Adrenal gland (tissue), 19 donors: ENCODE data around the gene ADAMTS4. TPM values are rescaled to one million over a fixed set of nuclear protein-coding genes. Genes with fewer than 3 reads are reported as not detected.

Experiments
- DNase-seq, 7 donors: peaks; one replicate each; pipeline ENCODE4 v3.0.0-alpha.2; 2019 to 2020
- H3K27ac ChIP-seq, 5 donors: fragments of 200-600 bp; sonication (generic) in 4 of 5; 1 replicate in 3 of 5; 2 replicates in 2 of 5; pipeline versions ENCODE4 v1.5.1 to v1.8.0; 2016 to 2020; ENCODE audit warnings: mild to moderate bottlenecking in 1 of 5
- H3K27me3 ChIP-seq: fragments of 200-600 bp; 2 replicates; pipeline ENCODE4 v1.8.0; 2021
- H3K36me3 ChIP-seq, 2 donors: fragments of 200-600 bp; replicated peaks in 1 of 2; 1 replicate in 1 of 2; 2 replicates in 1 of 2; pipeline versions ENCODE4 v1.5.1 to v1.8.0; 2018 to 2022
- H3K4me1 ChIP-seq, 2 donors: fragments of 200-600 bp; replicated peaks in 1 of 2; 1 replicate in 1 of 2; 2 replicates in 1 of 2; pipeline versions ENCODE4 v1.5.1 to v1.8.0; 2018 to 2021
- H3K4me3 ChIP-seq, 4 donors: fragments of 200-600 bp; sonication (generic) in 3 of 4; one replicate each; pipeline ENCODE4 v1.5.1; 2016 to 2018
- H3K9me3 ChIP-seq, 3 donors: fragments of 200-600 bp; sonication (generic) in 1 of 3; replicated peaks in 1 of 3; 1 replicate in 2 of 3; 2 replicates in 1 of 3; pipeline versions ENCODE4 v1.5.1 to v1.8.0; 2016 to 2021
- CTCF ChIP-seq, 6 experiments: fragments of 450-650 bp in 4 of 6; fragments of 200-600 bp in 2 of 6; sonication (generic) in 1 of 6; IDR thresholded peaks; 1 replicate in 5 of 6; 2 replicates in 1 of 6; pipeline versions ENCODE4 v1.5.1 to v1.8.0; 2016 to 2021; ENCODE audit warnings: antibody characterized with exemption in 6 of 6, mild to moderate bottlenecking in 2 of 6, moderate library complexity in 1 of 6
- POLR2A ChIP-seq, 2 donors: fragments of 450-650 bp; IDR thresholded peaks; one replicate each; pipeline ENCODE4 v1.6.1; 2017; ENCODE audit warnings: antibody characterized with exemption in 2 of 2, mild to moderate bottlenecking in 2 of 2, moderate library complexity in 1 of 2
- WGBS, 4 donors: extraction: QIAGEN DNeasy Blood & Tissue Kit in 2 of 4; methylation state at CpG; one replicate each; pipeline versions ENCODE4 v1.1.5 to v1.1.7; 2013 to 2017; 5-methylcytosine and 5-hydroxymethylcytosine counted together
- intact Hi-C, 2 donors: fragments of 100-400 bp; cut with DNase I; formaldehyde crosslinking; loops; one replicate each; pipeline versions ENCODE4 v1.14.1 to v1.15.0; 2022 to 2023
- long read RNA-seq, 10 donors: library from polyadenylated mRNA in 3 of 10; unstranded in 2 of 10; stranded (forward) in 1 of 10; transcript quantifications; one replicate each; pipeline ENCODE4 v2.0.0 and lab custom pipeline, GENCODE V29; 2021 to 2026
- polyA plus RNA-seq, 3 donors: library from polyadenylated mRNA; stranded (reverse); fragments of 200-250 nt in 2 of 3; fragments of 350-450 nt in 1 of 3; fragmentation: Illumina TruSeq in 1 of 3; extraction: RNeasy Lipid Tissue Mini Kit (QIAGEN cat#74804) in 1 of 3; gene quantifications; one replicate each; pipeline ENCODE4 v1.2.3, GENCODE V29; 2013 to 2014
- total RNA-seq, 9 donors: library from RNA; depleted of rRNA in 4 of 9; stranded (reverse); fragments of >200 nt in 4 of 9; fragments of 120-200 nt in 1 of 9; fragmentation: NEBNext Ultra II Directional in 1 of 9; extraction: Animal tissue kit (Norgen Biotek cat#: 25700) in 1 of 9; gene quantifications; one replicate each; pipeline versions ENCODE4 v1.1.0 to v1.2.4, GENCODE V29; 2013 to 2023
- donor health status: healthy with polysubstance abuse.
- donor health status: Bipolar disorder and iron deficiency.
- donor health status: DM: yes; HTN: yes; CAD: no.
- donor health status: DM: no; HTN: no; CAD: no.
- donor health status: DM: no; HTN: no; CAD: no.
- donor health status: DM: yes; HTN: yes; CAD: no.

Gene ADAMTS4
- total RNA-seq: 10 to 100 TPM in 6 of 9 donors, 1 to 10 TPM in 2, under 1 TPM in 1; 0.67 to 29.2 (median 10.3) TPM
- 10 to 100 TPM in 1 of 3 donors, 1 to 10 TPM in 2; 1.7 to 16.1 (median 9.3) TPM for polyA plus RNA-seq
- long read RNA-seq, donor 1, partial matches to known transcripts: 234 of 350 reads
- long read RNA-seq, donor 1, other reads (novel, unspliced or antisense): 116 of 350 reads
- long read RNA-seq, donor 2: 0 reads
- long read RNA-seq, donor 3: 0 reads
- long read RNA-seq, donor 4, partial matches to known transcripts: 1 of 2 reads
- long read RNA-seq, donor 4, other reads (novel, unspliced or antisense): 1 of 2 reads
- long read RNA-seq, donor 5, full-length matches to known transcripts: 15 of 20 reads
- long read RNA-seq, donor 5, partial matches to known transcripts: 2 of 20 reads
- long read RNA-seq, donor 5, other reads (novel, unspliced or antisense): 3 of 20 reads
- long read RNA-seq, donor 6, partial matches to known transcripts: 1 of 2 reads
- long read RNA-seq, donor 6, other reads (novel, unspliced or antisense): 1 of 2 reads
- long read RNA-seq, donor 7: 0 reads
- long read RNA-seq, donor 8, partial matches to known transcripts: 279 of 409 reads
- long read RNA-seq, donor 8, other reads (novel, unspliced or antisense): 130 of 409 reads
- long read RNA-seq, donor 9: 0 reads
- long read RNA-seq, donor 10: 0 reads

- DNase-seq: peak in 6 of 7 donors; percentile 46 to 82 (median 64)
- H3K27me3 ChIP-seq: no peaks in the 10 kb centered on the region
- H3K4me1 ChIP-seq: peaks cover 35 to 71% of the 10 kb centered on the region in 2 donors
- TF ChIP-seq POLR2A (IDR thresholded peaks at IDR 0.05) (peak; percentile 46 to 74), CTCF (IDR thresholded peaks at IDR 0.05) (no peak)
- H3K9me3 ChIP-seq: no peaks in the 10 kb centered on the region
- H3K4me3 ChIP-seq: peak within 1 kb of the TSS in 1 of 4 donors; percentile 37
- H3K36me3 ChIP-seq: peaks cover 0 to 6% of the 10 kb centered on the region in 2 donors
- intact Hi-C loops: loop anchor here (10.0 kb wide), 2 partner anchors 176 to 186 kb away; no protein-coding TSS in a partner anchor
- H3K27ac ChIP-seq: peak within 1 kb of the TSS in 4 of 5 donors; percentile 86 to 99 (median 95)
- 59 to 69% (median 63%) methylated on average over 11 of the region's 11 CpGs for WGBS, 4 donors
Observed at GRCh38 chr1:161198897-161199431, at the start of gene ADAMTS4. ADAMTS4 (minus strand) TSS chr1:161199054; CDS start chr1:161198627, 427 bp downstream.

- TF ChIP-seq POLR2A (IDR thresholded peaks at IDR 0.05) (no peak), CTCF (IDR thresholded peaks at IDR 0.05) (no peak)
- no peak for DNase-seq
- Histone ChIP-seq H3K4me1 (no peaks in the 10 kb centered on the region), H3K36me3 (no peaks in the 10 kb centered on the region), H3K4me3 (no peak overlapping the region), H3K9me3 (no peaks in the 10 kb centered on the region), H3K27ac (no peak overlapping the region), H3K27me3 (no peaks in the 10 kb centered on the region)
- WGBS, 4 donors: 79 to 94% (median 93%) methylated on average over 4 of the region's 4 CpGs
- intact Hi-C loops: no loop called here
Observed at GRCh38 chr1:161244888-161245287, 46.0 kb upstream of the ADAMTS4 start.

GRCh38 chr1:161242313-161242712 lies 43.5 kb upstream of the ADAMTS4 start:
- no peaks in the 10 kb centered on the region for H3K36me3 ChIP-seq
- H3K4me1 ChIP-seq: no peaks in the 10 kb centered on the region
- H3K27ac ChIP-seq: no peak overlapping the region
- DNase-seq: no peak
- intact Hi-C loops: no loop called here
- 65 to 75% (median 70%) methylated on average over 2 of the region's 2 CpGs for WGBS, 4 donors
- H3K27me3 ChIP-seq: no peaks in the 10 kb centered on the region
- no peak overlapping the region for H3K4me3 ChIP-seq
- TF ChIP-seq POLR2A (IDR thresholded peaks at IDR 0.05): no peak
- no peak for TF ChIP-seq CTCF (IDR thresholded peaks at IDR 0.05)
- no peaks in the 10 kb centered on the region for H3K9me3 ChIP-seq

- Histone ChIP-seq H3K27ac (no peak overlapping the region), H3K4me1 (no peaks in the 10 kb centered on the region), H3K4me3 (no peak overlapping the region), H3K27me3 (no peaks in the 10 kb centered on the region), H3K9me3 (no peaks in the 10 kb centered on the region), H3K36me3 (no peaks in the 10 kb centered on the region)
- no peak for TF ChIP-seq POLR2A (IDR thresholded peaks at IDR 0.05)
- no peak for TF ChIP-seq CTCF (IDR thresholded peaks at IDR 0.05)
- no peak for DNase-seq
- intact Hi-C loops: no loop called here
- WGBS, 4 donors: 75 to 88% (median 84%) methylated on average over 3 of the region's 3 CpGs
Observed at GRCh38 chr1:161241682-161242081, 42.8 kb upstream of the ADAMTS4 start.
